ENCODE data around the gene PGAM1.

Gene PGAM1

DNA sequence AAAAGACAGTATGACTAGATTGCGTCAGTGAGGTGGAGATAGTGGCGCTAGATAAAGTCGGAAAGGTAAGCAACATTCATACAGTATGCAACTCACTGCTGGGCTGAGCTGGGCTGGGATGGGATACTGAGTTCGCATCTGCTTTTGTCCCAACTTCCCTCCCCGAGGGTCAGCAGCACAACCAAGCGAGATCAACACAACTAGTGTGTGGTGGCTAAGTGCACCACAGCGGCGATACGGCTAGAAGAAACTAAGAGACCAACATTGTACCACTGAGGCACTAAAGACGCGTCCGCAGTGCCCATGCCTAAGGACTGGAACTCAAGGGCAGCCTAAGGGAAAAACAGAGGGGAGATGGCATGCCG is 19.3 kb downstream of the PGAM1 start:
- FAIRE-seq (no peak), DNase-seq (ENCODE audit: insufficient read length, low spot score) (no peak)
- TF ChIP-seq CTCF (IDR thresholded peaks at IDR 0.05; ENCODE audit: insufficient read depth, missing control alignments) = no peak

GRCh38 chr10:97445722-97446639 is 20.0 kb downstream of the PGAM1 start, which contains the start of the genes EXOSC1 and ZDHHC16:
EXOSC1 (minus strand) TSS chr10:97446006; CDS start chr10:97445985, 21 bp downstream.
ZDHHC16 (plus strand) TSS chr10:97446175; CDS start chr10:97451676, 5,501 bp downstream.
- FAIRE-seq = peak; percentile 38
- DNase-seq (ENCODE audit: insufficient read length, low spot score) = peak; percentile 99
- TF ChIP-seq CTCF (IDR thresholded peaks at IDR 0.05; ENCODE audit: insufficient read depth, missing control alignments) = no peak

- no peak for DNase-seq (ENCODE audit: insufficient read length, low spot score)
- no peak for TF ChIP-seq CTCF (IDR thresholded peaks at IDR 0.05; ENCODE audit: insufficient read depth, missing control alignments)
- no peak for FAIRE-seq
Measured at GRCh38 chr10:97450828-97451227, 24.8 kb downstream of the PGAM1 start.

DNA sequence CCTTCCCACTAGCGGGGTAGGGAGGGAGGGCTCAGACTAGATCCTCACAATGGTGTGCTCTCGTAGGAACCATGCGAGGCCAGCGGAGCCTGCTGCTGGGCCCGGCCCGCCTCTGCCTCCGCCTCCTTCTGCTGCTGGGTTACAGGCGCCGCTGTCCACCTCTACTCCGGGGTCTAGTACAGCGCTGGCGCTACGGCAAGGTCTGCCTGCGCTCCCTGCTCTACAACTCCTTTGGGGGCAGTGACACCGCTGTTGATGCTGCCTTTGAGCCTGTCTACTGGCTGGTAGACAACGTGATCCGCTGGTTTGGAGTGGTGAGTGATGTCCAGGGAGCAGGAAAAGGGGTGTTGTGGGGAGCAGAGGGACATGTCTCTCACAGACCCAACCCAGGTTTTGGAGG is 25.6 kb downstream of the PGAM1 start:
- TF ChIP-seq CTCF (IDR thresholded peaks at IDR 0.05; ENCODE audit: insufficient read depth, missing control alignments) = no peak
- FAIRE-seq = no peak
- DNase-seq (ENCODE audit: insufficient read length, low spot score) = no peak

DNA sequence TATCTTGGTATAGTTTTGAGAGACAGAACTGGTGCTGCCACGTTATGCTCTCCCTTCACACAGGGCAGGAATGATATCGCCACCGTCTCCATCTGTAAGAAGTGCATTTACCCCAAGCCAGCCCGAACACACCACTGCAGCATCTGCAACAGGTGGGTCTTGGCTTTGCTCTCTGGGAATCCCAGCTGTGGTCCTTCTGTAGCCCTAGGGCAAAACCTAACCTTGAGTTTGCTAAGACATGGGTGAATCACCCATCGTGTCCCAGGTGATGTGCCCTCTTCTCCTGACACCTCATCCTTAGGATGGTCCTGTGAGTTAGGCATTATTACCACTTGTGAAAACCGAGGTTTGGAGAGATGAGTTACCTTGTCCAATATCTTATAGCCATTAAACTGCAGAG is 26.4 kb downstream of the PGAM1 start:
- no peak for FAIRE-seq
- TF ChIP-seq CTCF (IDR thresholded peaks at IDR 0.05; ENCODE audit: insufficient read depth, missing control alignments) = no peak

GRCh38 chr10:97454330-97455036 is 28.5 kb downstream of the PGAM1 start:
- FAIRE-seq (no peak), DNase-seq (ENCODE audit: insufficient read length, low spot score) (no peak)
- TF ChIP-seq CTCF (IDR thresholded peaks at IDR 0.05; ENCODE audit: insufficient read depth, missing control alignments) = no peak

More for the DNA sequence above, 26.4 kb downstream of the PGAM1 start:
- no peak for DNase-seq (ENCODE audit: insufficient read length, low spot score)
